ENCODE data around the gene GVQW3.

GVQW3 gene

DNA sequence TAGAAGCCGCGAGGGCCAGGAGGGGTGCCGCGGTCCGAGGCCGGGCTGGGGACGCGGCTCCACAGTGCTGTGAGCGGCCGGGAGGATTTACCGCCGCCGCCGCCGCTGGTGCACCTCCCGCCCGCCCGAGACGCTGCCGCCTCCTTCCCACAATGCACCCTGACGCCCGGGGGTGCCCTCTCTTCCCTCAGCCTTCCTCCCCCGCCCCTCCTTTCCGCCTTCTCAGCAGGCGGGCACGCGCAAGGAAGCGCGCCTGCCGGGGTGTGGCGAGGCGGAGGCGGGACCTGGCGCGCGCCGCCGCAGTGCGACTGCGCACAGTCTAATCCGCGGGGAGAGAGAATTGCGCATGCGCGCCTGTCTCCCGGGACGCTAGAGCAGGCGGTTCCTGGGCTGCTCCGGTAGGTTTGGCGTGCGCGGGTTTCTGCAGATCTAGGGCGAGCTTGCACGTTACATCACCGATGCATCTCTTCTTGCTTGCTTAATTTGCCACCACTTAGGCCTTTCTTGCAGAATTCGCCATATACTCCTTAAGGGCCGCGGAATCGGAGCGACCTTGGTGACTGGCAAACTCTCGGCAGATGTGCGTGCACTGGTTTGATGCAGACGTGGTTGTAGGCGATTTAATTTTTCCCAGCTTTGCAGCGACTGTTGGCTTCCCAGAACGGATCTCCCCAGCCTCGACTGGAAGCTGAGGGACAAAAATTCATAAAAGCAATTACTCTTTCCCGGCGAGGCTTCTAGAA lies at the start of gene GVQW3, which contains the start of gene THAP12:
GVQW3 (plus strand) TSS at position 347 of the 743 bp plus-strand sequence. CDS start 506 bp downstream, outside the sequence.
THAP12 (minus strand) TSS at position 156 of the 743 bp plus-strand sequence. CDS start 296 bp downstream, outside the sequence.
- DNase-seq (ENCODE audit: low spot score), result peak; percentile 98

DNA sequence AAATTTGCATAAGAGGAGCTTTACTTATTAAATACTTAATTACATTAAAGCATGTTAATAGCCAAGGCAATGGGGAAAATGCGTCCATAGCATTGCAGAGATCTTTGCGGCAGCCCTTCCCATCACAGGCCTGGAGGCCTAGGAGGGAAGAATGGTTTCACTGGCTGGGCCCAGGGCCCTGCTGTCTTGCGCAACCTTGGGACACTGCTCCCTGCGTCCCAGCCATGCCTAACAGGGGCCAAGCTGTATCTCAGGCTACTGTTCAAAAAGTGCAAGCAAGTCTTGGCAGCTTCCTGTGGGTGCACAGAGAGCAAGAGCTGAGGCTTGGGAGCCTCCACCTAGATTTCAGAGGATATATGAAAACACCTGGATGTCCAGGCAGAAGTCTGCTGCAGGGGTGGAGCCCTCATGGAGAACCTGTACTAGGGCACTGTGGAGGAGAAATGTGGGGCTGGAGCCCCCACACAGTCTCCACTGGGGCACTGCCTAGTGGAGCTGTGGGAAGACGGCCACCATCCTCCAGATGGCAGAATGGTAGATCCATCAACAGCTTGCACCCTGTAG lies 46.2 kb upstream of the GVQW3 start:
- no peak for DNase-seq (ENCODE audit: low spot score)

- no peak for DNase-seq (ENCODE audit: low spot score)
Measured at GRCh38 chr11:76335842-76336241, 45.3 kb upstream of the GVQW3 start.

- no peak for DNase-seq (ENCODE audit: low spot score)
Measured at GRCh38 chr11:76336597-76336996, 44.5 kb upstream of the GVQW3 start.

- DNase-seq (ENCODE audit: low spot score), result no peak
Measured at GRCh38 chr11:76337469-76337868, 43.7 kb upstream of the GVQW3 start.

DNA sequence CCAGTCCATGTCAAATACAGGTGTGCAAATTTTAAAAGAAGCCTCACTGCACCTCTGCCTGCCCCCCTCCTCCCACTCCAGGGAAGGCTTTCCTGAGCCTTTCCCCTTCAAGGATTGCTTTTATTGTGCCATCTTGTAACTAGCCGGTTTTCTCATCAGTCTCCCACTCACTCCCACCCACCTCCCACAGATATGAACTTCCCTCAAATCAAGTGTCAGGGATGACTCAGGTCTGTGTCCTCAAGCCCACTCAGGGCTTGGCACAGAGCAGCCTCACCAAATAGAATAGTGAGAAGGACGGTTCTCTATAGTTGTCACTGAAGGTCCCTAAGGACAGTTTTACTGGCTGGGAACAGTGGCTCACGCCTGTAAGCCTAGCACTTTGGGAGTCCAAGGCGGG lies 43.2 kb upstream of the GVQW3 start:
- DNase-seq (ENCODE audit: low spot score), result no peak

DNA sequence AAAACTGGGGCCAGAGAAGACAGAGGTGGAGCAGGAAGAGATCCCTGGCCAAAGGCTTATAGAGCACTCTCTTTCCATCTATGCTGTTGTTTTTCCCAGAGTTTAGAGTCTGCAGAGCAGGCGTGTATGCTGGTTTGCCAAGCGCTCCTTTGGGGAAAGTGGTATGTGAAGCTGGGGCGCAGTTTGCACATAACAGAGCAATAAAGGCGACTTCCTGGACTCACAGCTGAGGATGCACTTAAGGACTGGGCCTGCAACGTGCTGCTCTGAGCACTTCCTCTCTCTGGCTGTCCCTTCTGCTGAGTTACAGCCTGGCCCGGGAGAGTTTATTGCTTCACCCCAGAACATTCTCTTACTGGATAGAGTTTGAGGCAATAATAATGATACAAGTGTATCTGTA lies 41.9 kb upstream of the GVQW3 start:
- no peak for DNase-seq (ENCODE audit: low spot score)

DNA sequence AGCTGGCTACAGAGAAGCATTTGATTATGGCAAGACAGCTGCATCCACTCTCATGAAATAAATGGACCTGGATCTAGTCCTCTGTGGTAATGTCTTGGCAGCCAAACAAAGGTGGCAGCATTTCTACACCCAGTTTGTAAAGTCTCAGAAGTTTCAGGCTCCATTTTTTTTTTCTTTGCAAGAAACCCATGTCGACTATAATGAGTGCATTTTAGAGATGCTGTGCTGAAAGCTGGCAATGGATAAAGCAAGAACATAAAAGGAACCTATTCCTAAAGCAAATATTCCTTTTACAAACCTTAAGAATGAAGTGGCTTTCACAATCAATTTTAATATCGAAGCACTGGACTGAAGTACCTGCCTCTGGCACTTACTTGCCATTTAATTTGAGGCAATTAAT lies 33.7 kb upstream of the GVQW3 start:
- DNase-seq (ENCODE audit: low spot score), result peak; percentile 12

DNA sequence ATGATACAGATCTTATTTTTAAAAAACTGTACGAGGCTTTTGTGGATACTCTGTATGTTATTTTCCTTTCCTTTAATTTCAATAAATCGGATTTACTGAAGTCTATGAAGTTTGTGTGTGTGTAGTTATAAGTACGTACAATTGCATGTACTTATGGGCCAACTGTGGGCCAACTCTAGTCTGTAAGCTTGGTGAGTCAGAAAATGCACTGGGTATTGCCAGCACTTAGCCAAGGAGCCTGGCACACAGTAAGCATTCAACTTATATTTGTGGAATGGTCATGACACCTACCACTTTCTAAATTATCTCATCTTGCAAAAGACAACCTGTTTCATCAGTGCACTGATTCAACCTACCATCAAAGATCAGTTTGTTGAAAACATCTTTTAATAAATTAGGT lies 32.8 kb upstream of the GVQW3 start:
- DNase-seq (ENCODE audit: low spot score), result no peak

DNA sequence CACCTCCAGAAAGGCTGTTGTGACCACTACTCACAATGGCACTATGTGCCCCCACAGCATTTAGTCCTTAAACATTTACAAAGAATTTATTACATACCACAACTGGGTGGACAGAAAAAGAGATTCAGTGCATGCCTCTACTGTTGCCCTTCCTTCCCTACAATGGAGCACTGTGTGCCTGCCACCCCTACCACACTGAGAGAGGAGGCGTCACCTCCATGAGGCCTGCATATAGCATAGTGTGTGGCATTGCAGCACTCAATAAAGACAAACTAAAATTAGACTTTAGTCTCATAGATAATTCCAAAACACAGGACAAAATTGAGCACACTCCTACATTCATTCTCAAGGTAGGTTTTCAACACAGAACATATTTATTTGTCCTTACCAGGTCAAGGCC lies 26.0 kb upstream of the GVQW3 start:
- DNase-seq (ENCODE audit: low spot score), result peak; percentile 57

DNA sequence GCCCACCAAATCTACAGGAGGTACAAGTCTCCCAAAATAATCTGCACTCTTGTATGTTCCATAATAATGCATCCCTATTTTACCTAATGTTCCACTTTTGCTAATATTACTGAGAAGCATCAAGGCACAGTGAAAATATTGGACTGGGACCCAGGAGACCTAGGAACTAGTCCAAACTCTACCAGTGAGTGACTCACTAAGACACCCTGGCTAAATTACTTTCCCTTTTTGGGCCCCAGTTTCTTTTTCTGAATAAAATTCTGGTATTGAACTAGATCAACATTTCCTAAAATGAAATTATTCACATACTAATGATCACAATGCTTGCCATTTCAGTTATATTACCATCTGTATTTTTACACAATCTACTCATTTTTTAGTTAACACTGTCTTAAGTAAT lies 19.7 kb upstream of the GVQW3 start:
- DNase-seq (ENCODE audit: low spot score), result no peak

GRCh38 chr11:76361776-76362175 lies 19.3 kb upstream of the GVQW3 start:
- no peak for DNase-seq (ENCODE audit: low spot score)

GRCh38 chr11:76362716-76363115 lies 18.4 kb upstream of the GVQW3 start:
- DNase-seq (ENCODE audit: low spot score), result no peak

DNA sequence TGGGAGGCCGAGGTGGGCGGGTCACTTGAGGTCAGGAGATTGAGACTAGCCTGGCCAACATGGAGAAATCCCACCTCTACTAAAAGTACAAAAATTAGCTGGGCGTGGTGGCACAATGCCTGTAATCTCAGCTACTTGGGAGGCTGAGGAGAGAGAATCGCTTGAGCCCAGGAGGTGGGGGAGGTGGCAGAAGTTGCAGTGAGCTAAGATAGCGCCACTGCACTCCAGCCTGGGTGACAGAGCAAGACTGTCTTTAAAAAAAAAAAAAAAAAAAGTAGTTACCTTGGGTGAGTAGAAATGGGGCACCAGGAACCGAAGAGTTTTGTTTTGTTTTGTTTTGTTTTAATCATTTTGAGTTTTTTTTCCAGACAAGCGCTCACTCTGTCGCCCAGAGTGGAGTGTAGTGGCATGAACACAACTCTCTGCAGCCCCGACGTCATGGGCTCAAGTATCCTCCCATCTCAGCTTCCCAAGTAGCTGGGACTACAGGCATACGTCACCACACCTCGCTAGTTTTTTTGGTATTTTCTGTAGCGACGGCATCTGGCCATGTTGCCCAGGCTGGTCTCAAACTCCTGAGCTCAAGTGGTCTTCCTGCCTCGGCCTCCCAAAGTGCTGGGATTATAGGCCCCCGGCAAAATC lies 16.0 kb upstream of the GVQW3 start:
- no peak for DNase-seq (ENCODE audit: low spot score)

- DNase-seq (ENCODE audit: low spot score), result no peak
Measured at GRCh38 chr11:76368490-76368889, 12.6 kb upstream of the GVQW3 start.

DNA sequence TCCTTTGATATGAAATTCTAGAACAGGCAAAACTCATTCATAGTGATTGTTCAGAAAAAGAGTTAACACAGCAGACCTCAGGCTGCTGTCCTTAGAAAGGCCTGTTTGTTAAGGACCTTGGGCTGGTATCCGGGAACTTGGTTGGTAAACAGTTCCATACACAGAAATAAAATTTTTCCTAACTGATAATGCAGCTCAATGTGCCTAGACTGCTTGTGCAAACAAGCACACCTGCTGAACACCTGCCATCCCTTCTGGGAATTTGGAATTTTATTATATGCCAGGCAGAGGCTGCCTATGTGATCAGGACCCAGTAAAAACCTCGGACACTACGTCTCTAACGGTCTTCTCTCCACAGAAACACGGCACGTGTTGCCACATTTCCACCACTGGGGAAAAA lies 11.7 kb upstream of the GVQW3 start:
- DNase-seq (ENCODE audit: low spot score), result no peak

DNA sequence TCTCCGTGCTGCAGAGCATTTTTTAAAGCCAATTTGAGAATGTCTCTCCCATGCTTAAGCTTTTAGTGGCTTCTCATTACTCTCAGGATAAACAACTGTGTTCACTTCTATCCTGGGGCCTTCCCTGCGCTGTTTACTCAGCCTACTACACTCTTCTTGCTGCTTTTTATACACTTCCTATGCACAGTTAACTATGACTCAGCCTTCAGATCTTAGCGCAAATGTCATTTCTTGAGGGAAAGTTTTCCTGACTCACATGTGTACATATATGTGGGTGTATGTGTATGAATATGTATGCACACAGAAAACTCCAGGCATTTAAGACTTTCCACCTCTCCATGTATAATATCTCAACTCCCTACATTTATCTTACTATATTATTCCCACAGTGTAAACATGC lies 10.0 kb upstream of the GVQW3 start:
- DNase-seq (ENCODE audit: low spot score), result no peak

DNA sequence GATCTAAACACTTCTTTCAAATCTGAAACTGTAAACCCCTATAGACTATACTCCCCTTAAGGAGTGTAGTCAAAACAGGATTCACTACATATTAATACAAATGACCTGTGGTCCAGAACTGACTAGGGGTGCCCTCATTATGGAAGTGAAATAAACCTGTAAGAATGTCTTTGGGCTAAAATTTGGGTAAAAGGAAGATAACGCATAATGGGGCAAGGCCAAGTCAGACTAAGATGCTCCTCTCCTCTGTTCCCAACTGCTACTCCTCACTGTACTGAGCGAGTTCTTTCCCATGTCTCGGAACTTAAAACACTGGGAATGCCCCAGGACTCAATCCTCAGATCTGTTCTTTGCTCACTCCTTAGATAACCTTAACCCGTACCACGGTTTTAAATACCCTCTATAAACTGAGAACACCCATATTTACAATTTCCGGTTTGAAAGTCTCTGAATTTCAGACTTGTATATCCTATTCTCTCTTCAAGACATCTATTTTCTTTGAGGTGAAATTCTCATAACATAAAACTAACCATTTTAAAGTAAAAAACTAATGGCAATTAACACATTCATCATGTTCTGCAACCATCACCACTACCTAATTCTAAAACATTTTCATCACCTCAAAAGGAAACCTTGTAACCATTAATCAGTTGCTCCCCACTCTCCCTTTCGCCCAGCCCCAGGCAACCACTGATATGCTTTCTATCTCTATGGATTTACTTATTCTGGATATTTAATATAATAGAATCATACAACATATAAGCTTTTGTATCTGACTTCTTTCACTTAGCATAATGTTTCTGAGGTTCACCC lies 4.2 kb upstream of the GVQW3 start:
- no peak for DNase-seq (ENCODE audit: low spot score)

- DNase-seq (ENCODE audit: low spot score), result no peak
Measured at GRCh38 chr11:76379807-76380158, 1.3 kb upstream of the GVQW3 start.

GRCh38 chr11:76380159-76380976 lies 755 bp upstream of the GVQW3 start:
- DNase-seq (ENCODE audit: low spot score), result peak; percentile 26

- DNase-seq (ENCODE audit: low spot score), result no peak
Measured at GRCh38 chr11:76382209-76382608, 1.1 kb downstream of the GVQW3 start.

DNA sequence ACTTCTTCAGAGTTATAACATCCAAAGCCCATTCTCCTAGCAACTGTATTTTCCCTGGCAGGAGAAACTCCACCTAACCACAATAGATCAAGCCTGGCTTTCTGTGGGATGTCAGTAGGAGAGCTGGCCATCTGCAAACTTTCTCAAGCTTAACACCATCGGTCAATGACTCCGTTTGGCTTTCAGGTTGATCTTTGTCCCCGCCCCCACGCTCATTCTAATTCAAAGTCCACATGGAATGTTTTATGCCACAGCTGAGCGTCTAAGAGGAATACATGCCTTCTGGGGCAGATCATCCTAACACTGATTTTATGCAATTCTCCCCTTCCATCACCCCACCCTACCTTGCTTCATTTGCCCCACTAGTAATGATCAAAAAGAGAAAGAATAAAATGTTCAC lies 4.8 kb downstream of the GVQW3 start:
- no peak for DNase-seq (ENCODE audit: low spot score)

Data from globus pallidus (tissue), 1 donor.